Erythroblast (primary cell): ENCODE measurements around the gene RLN2.
"Not testable (repeated sequence)": the region's sequence is repeated elsewhere in the genome, so short reads cannot be mapped to it uniquely, and the experiment has no call there.

ENCODE experiments used
- DNase-seq, 2 experiments: peaks; one replicate each; lab custom pipeline; 2025; lab: John Stamatoyannopoulos, UW
- GATA1 ChIP-seq: IDR thresholded peaks from 2 replicates; pipeline ENCODE4 v1.6.1; 2011; ENCODE audit warnings: low read depth, mild to moderate bottlenecking, control low read depth, low read length, moderate library complexity
- POLR2A ChIP-seq: IDR thresholded peaks from 2 replicates; pipeline ENCODE4 v1.6.1; 2011; ENCODE audit warnings: mild to moderate bottlenecking, low read length

The RLN2 gene, protein sequence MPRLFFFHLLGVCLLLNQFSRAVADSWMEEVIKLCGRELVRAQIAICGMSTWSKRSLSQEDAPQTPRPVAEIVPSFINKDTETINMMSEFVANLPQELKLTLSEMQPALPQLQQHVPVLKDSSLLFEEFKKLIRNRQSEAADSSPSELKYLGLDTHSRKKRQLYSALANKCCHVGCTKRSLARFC

DNA sequence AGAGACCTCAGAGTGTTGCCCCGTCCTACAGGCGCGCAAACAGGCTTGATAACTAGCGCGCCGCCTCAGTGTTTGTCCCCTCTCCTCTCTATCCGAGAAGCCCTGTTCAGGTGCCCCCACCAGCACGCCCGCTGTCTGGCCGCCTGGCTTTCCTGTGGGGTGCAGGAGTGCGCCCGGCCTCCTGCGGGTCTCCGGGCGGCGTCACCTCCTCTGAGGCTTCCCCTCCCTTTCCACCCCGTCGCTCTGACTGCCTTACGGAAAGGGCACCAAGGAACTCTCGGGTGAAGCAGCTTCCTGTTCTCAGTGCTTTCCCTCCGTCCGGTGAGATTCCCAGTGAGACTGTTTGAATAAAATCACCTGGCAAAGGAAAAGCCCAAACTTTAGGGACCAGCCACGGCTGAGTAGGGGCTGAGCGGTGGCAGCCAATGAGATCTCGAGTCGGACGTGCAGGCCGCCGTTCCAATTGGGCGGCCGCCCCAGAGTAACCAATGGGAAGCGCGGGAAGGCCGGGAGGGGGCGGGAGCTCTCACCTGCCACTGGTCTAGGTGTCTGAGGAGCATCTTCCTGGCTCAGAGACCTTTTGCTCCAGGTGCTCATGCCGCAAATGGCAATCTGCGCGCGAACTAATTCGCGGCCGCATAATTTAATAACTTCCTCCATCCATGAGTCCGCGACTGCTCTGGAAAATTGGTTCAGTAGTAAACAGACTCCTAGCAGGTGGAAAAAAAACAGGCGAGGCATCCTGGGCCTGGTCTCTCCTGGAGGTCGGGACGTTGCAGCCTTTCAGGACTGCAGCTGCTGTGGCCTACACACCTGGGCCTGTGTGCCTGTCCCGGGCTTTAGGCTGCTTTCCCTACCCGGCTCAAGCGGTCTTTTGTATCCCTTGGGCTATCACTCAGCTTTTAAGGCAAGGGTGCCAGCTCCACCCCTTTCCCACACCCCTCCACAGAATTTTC is at the start of gene RLN2:
RLN2 (minus strand) TSS at position 877 of the 956 bp plus-strand sequence; CDS start at position 741, 136 bp downstream.
- peak in 1 of 2 experiments; percentile 5 for DNase-seq

DNA sequence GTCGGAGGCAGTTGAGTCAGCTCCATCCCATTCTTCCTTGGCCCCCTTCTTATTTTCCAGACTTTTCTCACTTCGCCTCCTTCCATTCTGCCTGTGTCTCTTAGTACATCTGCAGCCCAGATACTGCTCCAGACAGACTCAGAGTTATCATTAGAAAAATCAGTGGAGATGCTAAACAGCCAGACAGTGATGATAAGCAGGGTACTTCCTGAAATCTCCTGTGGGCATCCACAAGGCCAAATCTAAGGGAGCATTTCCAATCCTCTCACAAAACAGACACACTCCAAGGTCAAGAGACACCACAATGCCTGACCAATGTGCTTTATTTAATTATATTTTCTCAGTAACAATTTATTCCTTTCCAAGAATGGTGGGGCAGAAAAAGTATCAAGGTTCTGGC is 49.7 kb upstream of the RLN2 start:
- TF ChIP-seq POLR2A (no peak), GATA1 (no peak)
- no peak for DNase-seq

DNA sequence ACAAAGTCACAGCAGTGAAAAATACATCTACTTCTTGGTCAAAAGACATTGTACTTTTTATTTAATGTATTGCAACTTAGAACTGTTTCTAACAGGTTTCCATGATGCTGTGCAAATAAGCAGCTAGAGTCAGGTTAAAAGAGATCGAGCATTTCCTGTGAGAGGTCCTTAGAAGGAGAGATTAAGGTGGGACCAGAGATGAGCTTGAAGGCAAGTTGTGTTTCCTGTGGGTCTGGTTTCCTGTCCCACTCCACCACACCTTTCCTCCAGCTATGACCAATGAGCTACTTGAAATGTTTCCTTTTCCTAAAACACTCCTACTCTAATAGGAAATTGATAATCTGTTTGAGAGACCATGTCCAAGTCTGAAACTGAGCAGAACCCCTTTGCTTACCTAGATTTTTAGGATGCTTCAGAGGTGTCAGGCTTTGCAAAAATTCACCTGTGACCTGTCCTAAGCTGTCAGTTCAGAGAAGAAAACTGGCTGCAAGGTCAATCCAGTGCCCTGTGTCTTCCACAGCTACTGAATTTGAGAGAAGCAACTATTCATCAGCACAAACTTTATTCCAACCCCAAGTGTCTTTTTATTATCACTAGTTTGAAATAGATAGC is 48.2 kb upstream of the RLN2 start:
- DNase-seq, result no peak
- no peak for TF ChIP-seq GATA1
- TF ChIP-seq POLR2A, result no peak

DNA sequence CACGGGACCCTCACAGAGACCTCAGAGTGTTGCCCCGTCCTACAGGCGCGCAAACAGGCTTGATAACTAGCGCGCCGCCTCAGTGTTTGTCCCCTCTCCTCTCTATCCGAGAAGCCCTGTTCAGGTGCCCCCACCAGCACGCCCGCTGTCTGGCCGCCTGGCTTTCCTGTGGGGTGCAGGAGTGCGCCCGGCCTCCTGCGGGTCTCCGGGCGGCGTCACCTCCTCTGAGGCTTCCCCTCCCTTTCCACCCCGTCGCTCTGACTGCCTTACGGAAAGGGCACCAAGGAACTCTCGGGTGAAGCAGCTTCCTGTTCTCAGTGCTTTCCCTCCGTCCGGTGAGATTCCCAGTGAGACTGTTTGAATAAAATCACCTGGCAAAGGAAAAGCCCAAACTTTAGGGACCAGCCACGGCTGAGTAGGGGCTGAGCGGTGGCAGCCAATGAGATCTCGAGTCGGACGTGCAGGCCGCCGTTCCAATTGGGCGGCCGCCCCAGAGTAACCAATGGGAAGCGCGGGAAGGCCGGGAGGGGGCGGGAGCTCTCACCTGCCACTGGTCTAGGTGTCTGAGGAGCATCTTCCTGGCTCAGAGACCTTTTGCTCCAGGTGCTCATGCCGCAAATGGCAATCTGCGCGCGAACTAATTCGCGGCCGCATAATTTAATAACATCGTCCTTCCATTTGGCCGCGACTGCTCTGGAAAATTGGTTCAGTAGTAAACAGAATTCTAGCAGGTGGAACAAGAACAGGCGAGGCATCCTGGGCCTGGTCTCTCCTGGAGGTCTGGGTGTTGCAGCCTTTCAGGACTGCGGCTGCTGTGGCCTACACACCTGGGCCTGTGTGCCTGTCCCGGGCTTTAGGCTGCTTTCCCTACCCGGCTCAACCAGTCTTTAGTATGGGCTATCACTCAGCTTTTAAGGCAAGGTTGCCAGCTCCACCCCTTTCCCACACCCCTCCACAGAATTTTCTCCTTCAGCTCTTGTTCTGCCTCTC is 34.8 kb upstream of the RLN2 start, which contains the start of gene RLN1:
RLN1 (minus strand) TSS at position 885 of the 990 bp plus-strand sequence; CDS start at position 755, 130 bp downstream.
- peak in 1 of 2 experiments; percentile 21 for DNase-seq

DNA sequence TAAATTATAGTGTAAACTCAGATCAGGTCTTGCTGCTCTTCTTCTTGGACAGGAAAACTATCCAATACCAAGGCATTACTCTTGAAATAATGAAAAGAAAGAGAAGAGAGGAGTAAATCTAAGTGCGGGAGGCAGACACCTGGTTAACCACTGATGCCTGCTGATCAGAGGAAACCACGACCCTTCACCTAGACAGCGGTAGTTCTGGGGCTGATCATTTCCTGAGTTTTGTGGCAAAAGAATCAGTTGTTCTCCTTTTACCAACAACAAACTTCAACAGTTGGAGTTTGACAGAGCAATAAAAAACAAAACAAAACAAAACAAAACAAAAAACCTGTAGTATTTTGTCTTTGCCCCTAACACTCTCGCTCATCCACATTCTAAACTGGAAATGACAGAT is 32.2 kb upstream of the RLN2 start:
- no peak for TF ChIP-seq GATA1
- TF ChIP-seq POLR2A, result no peak
- DNase-seq, result no peak

DNA sequence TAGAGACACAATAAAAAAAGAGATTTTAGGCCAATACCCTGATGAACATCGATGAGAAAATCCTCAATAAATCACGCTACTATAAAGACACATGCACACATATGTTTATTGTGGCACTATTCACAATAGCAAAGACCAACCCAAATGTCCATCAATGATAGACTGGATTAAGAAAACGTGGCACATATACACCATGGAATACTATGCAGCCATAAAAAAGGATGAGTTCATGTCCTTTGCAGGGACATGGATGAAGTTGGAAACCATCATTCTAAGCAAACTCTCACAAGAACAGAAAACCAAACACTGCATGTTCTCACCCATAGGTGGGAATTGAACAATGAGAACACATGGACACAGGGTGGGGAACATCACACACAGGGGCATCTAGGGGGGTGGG is 26.8 kb upstream of the RLN2 start:
- DNase-seq, result not testable (repeated sequence)

DNA sequence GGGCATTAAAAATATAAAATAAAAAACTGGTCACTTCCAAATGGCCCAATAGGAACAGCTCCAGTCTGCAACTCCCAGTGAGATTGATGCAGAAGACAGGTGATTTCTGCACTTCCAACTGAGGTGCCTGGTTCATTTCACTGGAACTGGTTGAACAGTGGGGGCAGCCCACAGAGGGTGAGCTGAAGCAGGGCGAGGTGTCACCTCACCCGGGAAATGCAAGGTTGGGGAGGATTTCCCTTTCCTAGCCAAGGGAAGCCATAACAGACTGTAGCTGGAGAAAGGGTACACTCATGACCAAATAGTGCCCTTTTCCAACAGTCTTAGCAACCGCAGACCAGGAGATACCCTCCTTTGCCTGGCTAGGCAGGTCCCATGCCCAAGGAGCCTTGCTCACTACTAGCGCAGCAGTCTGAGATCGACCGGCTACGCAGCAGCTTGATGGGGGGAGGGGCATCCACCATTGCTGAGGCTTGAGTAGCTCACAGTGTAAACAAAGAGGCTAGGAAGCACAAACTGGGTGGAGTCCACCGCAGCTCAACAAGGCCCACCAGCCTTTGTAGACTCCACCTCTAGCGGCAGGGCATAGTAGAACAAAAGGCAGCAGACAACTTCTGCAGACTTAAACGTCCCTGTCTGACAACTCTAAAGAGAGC is 22.5 kb upstream of the RLN2 start:
- DNase-seq, result no peak
- TF ChIP-seq GATA1 (no peak), POLR2A (no peak)

DNA sequence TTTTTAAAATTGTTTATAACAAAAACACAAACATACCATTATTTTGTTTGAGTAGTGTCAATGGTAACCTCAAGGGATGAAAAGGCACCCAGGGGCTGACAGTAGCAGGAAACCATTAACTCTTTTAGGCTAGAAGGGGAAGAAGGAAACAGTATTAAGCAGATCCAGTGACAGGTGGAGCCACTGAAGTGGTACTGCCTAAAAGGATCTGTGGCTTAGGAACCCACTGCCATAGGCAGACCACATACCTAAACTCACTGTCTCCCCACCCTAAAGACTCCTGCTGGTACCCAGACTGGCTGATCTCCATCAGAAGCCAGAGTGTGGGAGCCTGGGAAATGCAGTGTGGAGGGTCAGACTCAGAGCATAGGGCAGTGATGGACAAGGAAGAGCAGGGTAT is 21.7 kb upstream of the RLN2 start:
- no peak for DNase-seq
- TF ChIP-seq POLR2A, result no peak
- TF ChIP-seq GATA1, result no peak

DNA sequence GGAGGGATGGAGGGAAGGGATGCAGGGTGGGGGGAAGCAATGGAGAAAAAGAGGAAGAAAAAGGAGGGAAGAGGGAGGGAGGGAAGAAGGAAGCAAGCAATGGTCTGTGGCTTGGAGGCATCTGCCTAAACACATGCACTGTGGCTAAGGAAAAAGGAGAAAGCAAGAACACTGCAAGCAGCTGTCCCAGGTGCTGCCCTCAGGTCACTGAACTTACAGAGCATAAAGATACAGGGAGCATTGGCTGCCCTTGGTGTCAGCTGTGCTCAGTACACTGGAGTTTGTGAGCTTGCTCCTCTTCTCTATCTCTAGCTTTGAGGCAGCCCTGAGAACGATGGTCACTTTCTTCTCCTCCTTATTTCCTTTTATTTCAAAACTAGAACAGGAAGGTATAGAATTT is 17.1 kb upstream of the RLN2 start:
- not testable (repeated sequence) for DNase-seq

DNA sequence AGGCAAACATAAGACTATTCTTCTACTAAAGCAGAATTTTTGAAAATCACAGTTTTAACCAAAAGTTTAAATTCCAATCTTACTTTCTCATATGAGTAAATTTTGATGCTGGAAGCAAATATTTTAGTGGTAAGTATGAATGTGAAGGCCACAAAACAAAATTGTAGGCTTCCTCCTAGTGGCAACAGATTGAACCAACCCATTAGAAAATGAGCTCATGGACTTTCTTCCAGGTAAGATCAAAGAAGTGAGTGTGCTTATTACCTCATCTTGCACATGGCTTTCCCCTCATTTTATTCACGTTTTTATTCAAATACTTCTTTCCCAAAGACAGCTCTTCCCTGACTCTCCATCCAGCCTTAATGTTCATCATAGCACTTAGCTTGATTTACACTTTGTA is 16.5 kb upstream of the RLN2 start:
- TF ChIP-seq GATA1, result no peak
- TF ChIP-seq POLR2A, result no peak
- DNase-seq, result no peak

DNA sequence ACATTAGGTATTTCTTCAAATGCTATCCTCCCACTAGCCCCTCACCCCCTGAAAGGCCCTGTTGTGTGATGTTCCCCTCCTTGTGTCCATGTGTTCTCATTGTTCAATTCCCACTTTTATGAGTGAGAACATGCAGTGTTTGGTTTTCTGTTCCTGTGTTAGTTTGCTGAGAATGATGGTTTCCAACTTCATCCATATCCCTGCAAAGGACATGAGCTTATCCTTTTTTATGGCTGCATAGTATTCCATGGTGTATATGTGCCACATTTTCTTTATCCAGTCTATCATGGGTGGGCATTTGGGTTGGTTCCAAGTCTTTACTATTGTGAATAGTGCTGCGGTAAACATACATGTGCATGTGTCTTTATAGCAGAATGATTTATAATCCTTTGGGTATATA is 11.9 kb upstream of the RLN2 start:
- DNase-seq, result not testable (repeated sequence)

DNA sequence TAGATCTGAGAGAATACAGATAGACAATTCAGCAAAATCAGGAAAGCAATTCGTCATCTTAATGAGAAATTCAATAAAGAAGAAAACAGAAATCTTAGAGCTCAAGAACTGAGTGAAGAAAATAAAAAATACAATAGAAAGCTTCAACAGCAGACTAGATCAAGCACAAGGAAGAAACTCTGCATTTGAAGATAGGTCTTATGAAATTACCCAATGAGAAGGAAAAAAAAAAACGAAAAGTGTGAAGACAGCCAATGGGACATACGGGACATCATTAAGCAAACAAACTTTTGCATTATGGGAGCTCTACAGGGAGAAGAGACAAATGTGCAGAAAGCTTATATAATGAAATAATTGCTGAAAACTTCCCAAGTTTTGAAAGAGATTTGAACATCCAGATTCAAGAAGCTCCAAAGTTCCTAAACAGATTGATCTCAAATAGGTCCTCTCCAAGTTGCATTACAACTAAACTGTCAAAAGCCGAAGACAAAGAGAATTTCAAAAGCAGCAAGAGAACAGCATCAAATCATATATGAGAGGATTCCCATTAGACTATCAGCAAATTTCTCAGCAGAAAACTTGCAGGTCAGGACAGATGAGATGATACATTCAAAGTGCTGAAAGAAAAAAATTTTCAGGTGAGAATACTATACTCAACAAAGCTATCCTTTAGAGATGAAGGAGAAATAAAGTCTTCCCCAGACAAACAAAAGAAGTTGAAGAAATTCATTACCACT is 10.8 kb upstream of the RLN2 start:
- no peak for DNase-seq
- no peak for TF ChIP-seq GATA1
- no peak for TF ChIP-seq POLR2A
